ENCODE measurements around the gene SFI1. TPM values are rescaled to one million over a fixed set of nuclear protein-coding genes. Genes with fewer than 3 reads are reported as not detected.

The SFI1 gene
- total RNA-seq, 1 experiment from 2014 or later, result 55.2 TPM

GRCh38 chr22:31651664-31652063, 155.3 kb downstream of the SFI1 start:
- CTCF ChIA-PET, result no interaction called here
- H3K4me3 Mint-ChIP-seq (ENCODE audit: unreplicated experiment), result no peak overlapping the region
- POLR2A ChIA-PET, result interaction anchor here (3.2 kb wide), 1 partner anchor 10 kb away, joined by 28 read pairs; the partner anchor contains the start of gene PISD
- H3K36me3 Mint-ChIP-seq (ENCODE audit: insufficient read depth, unreplicated experiment), result peaks cover 29% of the 10 kb centered on the region
- peaks cover 16% of the 10 kb centered on the region for H3K4me1 Mint-ChIP-seq (ENCODE audit: low read depth, unreplicated experiment)
- Histone ChIP-seq H3K9me3 (no peaks in the 10 kb centered on the region), H3K4me3 (ENCODE audit: low read depth, low read length) (no peak overlapping the region), H3K4me1 (peaks cover 55% of the 10 kb centered on the region), H3K36me3 (ENCODE audit: control insufficient read depth, insufficient read depth, low read length) (no peaks in the 10 kb centered on the region; the same call in 1 of the 2 replicates), H3K27me3 (replicated peaks; ENCODE audit: control insufficient read depth, insufficient read depth, low read length) (no peaks in the 10 kb centered on the region)
- no peak for DNase-seq
- no peaks in the 10 kb centered on the region for H3K27me3 Mint-ChIP-seq (ENCODE audit: insufficient read depth, unreplicated experiment)
- no peaks in the 10 kb centered on the region for H3K9me3 Mint-ChIP-seq (ENCODE audit: unreplicated experiment)
- no peak for TF ChIP-seq CTCF (IDR thresholded peaks at IDR 0.05; ENCODE audit: insufficient read depth in 1 of 2, low read depth in 1 of 2, low read length in 1 of 2, severe bottlenecking in 1 of 2, unreplicated experiment in 1 of 2)
- BruUV-seq (replicated peaks), result no TSS peak
- intact Hi-C loops (cut with micrococcal nuclease; ENCODE audit: unreplicated experiment), result no loop called here
- H3K27ac Mint-ChIP-seq (ENCODE audit: unreplicated experiment), result no peak overlapping the region

DNA sequence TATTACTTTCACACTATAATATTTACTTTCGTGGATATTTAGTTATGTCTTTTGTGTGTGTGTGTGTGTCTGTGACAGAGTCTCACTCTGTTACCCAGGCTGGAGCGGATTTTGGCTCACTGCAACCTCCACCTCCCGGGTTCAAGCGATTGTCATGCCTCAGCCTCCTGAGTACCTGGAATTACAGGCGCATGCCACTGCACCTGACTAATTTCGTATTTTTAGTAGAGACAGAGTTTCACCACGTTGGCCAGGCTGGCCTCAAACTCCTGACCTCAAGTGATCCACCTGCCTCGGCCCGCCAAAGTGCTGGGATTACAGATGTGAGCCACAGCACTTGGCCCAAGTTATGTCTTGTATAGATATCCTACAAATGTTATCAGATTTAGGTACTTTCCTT, 155.8 kb downstream of the SFI1 start:
- H3K27me3 ChIP-seq (replicated peaks; ENCODE audit: control insufficient read depth, insufficient read depth, low read length), result no peaks in the 10 kb centered on the region
- H3K27me3 Mint-ChIP-seq (ENCODE audit: insufficient read depth, unreplicated experiment), result no peaks in the 10 kb centered on the region
- H3K9me3 ChIP-seq, result no peaks in the 10 kb centered on the region
- BruUV-seq (replicated peaks), result no TSS peak
- peaks cover 27% of the 10 kb centered on the region for H3K36me3 Mint-ChIP-seq (ENCODE audit: insufficient read depth, unreplicated experiment)
- no peaks in the 10 kb centered on the region for H3K9me3 Mint-ChIP-seq (ENCODE audit: unreplicated experiment)
- ChIA-PET POLR2A (interaction anchor here (3.2 kb wide), 1 partner anchor 10 kb away, joined by 28 read pairs; the partner anchor contains the start of gene PISD), CTCF (no interaction called here)
- no peak overlapping the region for H3K4me3 ChIP-seq (ENCODE audit: low read depth, low read length)
- DNase-seq, result no peak
- peaks cover 16% of the 10 kb centered on the region for H3K4me1 Mint-ChIP-seq (ENCODE audit: low read depth, unreplicated experiment)
- H3K27ac Mint-ChIP-seq (ENCODE audit: unreplicated experiment), result no peak overlapping the region
- intact Hi-C loops (cut with micrococcal nuclease; ENCODE audit: unreplicated experiment), result no loop called here
- H3K36me3 ChIP-seq (ENCODE audit: control insufficient read depth, insufficient read depth, low read length), result no peaks in the 10 kb centered on the region; the same call in 1 of the 2 replicates
- no peak overlapping the region for H3K4me3 Mint-ChIP-seq (ENCODE audit: unreplicated experiment)
- peaks cover 52% of the 10 kb centered on the region for H3K4me1 ChIP-seq
- no peak for TF ChIP-seq CTCF (IDR thresholded peaks at IDR 0.05; ENCODE audit: insufficient read depth in 1 of 2, low read depth in 1 of 2, low read length in 1 of 2, severe bottlenecking in 1 of 2, unreplicated experiment in 1 of 2)

DNA sequence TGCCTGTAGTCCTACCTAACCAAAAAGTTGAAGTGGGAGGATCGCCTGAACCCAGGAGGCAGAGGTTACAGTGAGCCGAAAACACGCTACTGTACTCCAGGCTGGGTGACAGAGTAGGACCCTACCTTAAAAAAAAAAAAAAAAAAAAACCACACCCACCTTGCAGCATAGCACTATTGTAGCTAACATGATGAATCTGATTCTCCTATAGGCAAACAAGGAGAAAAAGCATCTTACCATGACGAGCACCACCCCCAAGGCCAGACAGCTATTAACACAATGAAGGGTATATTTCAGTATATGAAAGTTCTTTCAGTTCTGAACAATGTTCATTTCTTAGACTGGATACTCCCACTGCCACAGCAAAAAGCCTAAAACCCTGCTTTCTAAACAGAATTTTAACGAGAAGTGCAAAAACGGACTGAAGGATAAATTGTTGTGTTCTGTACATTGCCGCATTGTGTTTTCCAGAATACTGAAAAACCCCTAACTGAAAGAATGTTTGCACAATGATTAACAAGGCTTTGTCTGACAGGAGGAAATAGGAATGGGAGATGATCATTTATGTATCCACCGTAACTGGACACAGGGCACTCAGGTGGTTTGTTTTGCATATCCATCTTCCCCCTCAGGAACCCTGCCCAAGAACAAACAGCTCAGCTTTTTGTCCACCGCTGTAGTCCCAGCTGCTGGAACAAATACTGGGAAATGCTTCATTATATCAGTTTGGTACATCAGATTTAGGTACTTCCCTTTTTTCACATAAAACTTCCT, 156.8 kb downstream of the SFI1 start:
- ChIA-PET POLR2A (interaction anchor here (1.2 to 3.2 kb wide), 2 partner anchors 9 kb away, joined by 12 to 28 read pairs; partner anchors contain the start of gene PISD), CTCF (no interaction called here)
- Histone ChIP-seq H3K27me3 (replicated peaks; ENCODE audit: control insufficient read depth, insufficient read depth, low read length) (no peaks in the 10 kb centered on the region), H3K36me3 (ENCODE audit: control insufficient read depth, insufficient read depth, low read length) (no peaks in the 10 kb centered on the region; the same call in 1 of the 2 replicates), H3K9me3 (no peaks in the 10 kb centered on the region), H3K4me1 (peaks cover 42% of the 10 kb centered on the region), H3K4me3 (ENCODE audit: low read depth, low read length) (no peak overlapping the region)
- no peak for DNase-seq
- H3K27ac Mint-ChIP-seq (ENCODE audit: unreplicated experiment), result no peak overlapping the region
- no peak overlapping the region for H3K4me3 Mint-ChIP-seq (ENCODE audit: unreplicated experiment)
- H3K36me3 Mint-ChIP-seq (ENCODE audit: insufficient read depth, unreplicated experiment), result peaks cover 22% of the 10 kb centered on the region
- H3K9me3 Mint-ChIP-seq (ENCODE audit: unreplicated experiment), result no peaks in the 10 kb centered on the region
- no TSS peak for BruUV-seq (replicated peaks)
- TF ChIP-seq CTCF (IDR thresholded peaks at IDR 0.05; ENCODE audit: insufficient read depth in 1 of 2, low read depth in 1 of 2, low read length in 1 of 2, severe bottlenecking in 1 of 2, unreplicated experiment in 1 of 2), result no peak
- H3K27me3 Mint-ChIP-seq (ENCODE audit: insufficient read depth, unreplicated experiment), result no peaks in the 10 kb centered on the region
- peaks cover 16% of the 10 kb centered on the region for H3K4me1 Mint-ChIP-seq (ENCODE audit: low read depth, unreplicated experiment)
- intact Hi-C loops (cut with micrococcal nuclease; ENCODE audit: unreplicated experiment), result no loop called here
